DMS114 treated with DMSO at 0.1 percent for 48 hours (cell line): ENCODE results near the gene MIA2.
"Not testable (repeated sequence)": the region's sequence is repeated elsewhere in the genome, so short reads cannot be mapped to it uniquely, and the experiment has no call there.

Source experiments
- DNase-seq: peaks from one replicate; lab custom pipeline; 2025; ENCODE audit not compliant: unreplicated experiment; lab: John Stamatoyannopoulos, UW

Gene MIA2

DNA sequence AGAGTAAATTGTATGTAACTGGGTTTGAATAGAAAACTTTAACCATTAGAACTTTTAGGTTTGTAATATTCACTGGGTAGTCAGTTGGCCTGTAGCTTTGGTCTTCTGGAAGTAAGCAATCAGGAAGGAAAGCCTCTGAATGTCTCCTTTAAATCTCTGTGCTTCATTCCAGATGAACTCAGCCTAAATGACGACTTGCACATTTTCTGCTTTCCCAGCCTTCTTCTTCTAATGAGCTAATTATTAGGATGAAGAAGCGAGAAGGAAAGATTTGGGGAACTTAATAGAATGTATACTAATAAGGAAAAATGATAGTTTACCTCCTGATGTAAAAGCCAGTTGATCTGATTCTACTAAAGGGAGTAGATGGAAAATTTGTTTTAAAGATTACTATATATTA, 90.4 kb downstream of the MIA2 start:
- no peak for DNase-seq

DNA sequence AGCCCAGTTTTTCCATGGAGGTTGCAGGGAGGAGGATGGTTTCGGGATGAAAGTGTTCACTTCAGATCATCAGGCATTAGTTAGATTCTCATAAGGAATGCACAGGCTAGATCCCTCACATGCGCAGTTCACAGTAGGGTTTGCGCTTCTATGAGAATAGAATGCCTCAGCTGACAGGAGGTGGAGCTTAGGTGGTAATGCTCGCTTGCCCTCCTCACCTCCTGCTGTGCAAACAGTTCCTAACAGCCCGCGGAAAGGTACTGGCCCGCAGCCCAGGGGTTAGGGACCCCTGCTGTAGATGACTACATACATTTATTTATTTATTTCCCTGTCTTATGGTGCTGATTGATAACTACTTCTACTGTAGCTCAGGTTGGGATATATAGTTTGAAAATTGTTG, 105.3 kb downstream of the MIA2 start:
- no peak for DNase-seq

GRCh38 chr14:39341126-39341525, 107.4 kb downstream of the MIA2 start:
- DNase-seq: not testable (repeated sequence)

- no peak for DNase-seq
Measured at GRCh38 chr14:39342768-39343167, 109.1 kb downstream of the MIA2 start.

DNA sequence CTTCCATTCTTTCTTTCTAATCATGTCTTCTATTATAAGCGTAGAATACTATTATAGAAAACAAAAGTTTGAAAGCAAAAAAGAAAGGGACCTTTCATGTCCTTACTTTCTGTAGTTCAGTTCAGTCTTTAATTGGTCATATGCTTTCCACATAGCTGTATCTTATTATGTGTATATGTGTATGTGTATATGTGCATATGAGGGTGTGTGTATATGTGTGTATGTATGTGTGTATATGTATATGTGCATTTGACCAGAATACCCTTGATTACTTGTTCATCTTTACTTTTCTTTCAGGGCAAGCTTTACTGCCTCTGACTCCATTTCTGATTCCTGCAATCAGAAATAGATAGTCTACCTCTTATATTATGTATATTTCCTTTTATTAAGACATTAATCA, 109.9 kb downstream of the MIA2 start:
- no peak for DNase-seq

DNA sequence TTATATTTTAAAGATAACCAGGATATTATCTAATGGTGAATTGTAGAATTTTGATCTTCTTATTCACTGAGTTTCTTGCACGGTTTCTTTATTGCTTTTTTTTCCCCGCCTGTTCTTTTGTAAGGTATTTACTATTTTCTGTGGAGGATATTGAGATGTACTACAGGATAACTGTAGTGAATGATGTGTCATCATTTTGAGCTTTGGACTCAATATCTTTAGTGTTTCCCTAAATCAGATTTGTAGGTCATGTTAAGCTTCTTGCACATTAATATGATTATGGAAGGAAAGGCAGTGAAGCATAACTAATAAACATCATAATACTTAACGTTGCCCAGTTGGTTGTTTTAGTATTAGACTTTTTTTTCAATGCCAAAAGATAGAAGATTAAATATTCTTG, 117.2 kb downstream of the MIA2 start:
- DNase-seq: no peak

- no peak for DNase-seq
Measured at GRCh38 chr14:39351708-39352107, 118.0 kb downstream of the MIA2 start.

GRCh38 chr14:39359069-39359468, 125.4 kb downstream of the MIA2 start:
- not testable (repeated sequence) for DNase-seq

DNA sequence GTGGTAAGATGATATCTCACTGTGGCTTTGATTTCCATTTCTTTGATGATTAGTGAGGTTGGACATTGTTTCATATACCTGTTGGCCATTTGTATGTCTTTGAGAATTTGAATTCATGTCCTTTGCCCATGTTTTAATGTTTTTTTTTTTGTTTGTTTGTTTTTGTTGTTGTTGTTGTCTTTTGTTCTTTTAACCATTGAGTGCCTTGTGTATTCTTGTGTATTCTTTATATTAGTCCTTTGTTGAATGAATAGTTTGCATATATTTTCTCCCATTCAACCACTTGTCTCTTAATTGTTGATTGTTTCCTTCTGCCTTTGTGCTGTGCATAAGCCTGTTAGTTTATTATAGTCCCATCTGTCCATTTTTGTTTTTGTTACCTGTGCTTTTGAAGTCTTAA, 126.6 kb downstream of the MIA2 start:
- no peak for DNase-seq

GRCh38 chr14:39361556-39361955, 127.8 kb downstream of the MIA2 start:
- not testable (repeated sequence) for DNase-seq

GRCh38 chr14:39364509-39364908, 130.8 kb downstream of the MIA2 start:
- DNase-seq: no peak

DNA sequence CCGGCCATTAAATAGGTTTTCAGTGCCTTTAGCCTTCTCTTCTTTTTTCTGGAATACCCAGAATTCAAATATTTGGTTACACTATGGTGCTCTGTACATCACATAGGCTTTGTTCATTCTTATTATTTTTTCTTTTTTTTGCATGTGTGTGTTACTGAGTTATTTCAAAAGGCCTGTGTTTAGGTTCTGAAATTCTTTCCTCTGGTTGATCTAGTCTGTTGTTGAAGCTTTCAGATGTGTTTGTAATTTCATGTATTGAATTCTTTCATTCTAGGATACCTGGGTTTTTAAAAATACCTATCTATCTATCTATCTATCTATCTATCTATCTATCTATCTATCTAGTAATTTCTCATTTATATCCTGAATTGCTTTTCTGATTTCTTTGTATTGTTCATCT, 131.6 kb downstream of the MIA2 start:
- no peak for DNase-seq

- DNase-seq: no peak
Measured at GRCh38 chr14:39366460-39367386, 133.0 kb downstream of the MIA2 start.

DNA sequence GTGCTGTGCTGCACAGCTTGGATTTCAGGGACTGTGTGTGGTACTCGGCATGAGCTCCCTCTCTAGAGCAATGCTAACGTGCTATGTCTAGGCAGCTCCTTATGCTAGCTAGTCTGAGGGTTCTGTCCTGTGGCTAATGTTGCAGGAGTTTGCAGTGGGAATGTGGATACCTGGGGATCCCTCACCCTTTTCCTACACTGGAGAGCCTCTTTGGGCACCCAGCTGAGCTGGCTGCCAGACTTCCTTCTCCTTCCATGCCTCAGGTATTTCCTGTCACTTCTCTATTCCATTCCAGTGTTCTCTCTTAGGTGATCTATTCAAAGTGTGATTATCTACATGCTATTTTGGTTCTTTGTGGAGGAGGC, 133.7 kb downstream of the MIA2 start:
- no peak for DNase-seq

DNA sequence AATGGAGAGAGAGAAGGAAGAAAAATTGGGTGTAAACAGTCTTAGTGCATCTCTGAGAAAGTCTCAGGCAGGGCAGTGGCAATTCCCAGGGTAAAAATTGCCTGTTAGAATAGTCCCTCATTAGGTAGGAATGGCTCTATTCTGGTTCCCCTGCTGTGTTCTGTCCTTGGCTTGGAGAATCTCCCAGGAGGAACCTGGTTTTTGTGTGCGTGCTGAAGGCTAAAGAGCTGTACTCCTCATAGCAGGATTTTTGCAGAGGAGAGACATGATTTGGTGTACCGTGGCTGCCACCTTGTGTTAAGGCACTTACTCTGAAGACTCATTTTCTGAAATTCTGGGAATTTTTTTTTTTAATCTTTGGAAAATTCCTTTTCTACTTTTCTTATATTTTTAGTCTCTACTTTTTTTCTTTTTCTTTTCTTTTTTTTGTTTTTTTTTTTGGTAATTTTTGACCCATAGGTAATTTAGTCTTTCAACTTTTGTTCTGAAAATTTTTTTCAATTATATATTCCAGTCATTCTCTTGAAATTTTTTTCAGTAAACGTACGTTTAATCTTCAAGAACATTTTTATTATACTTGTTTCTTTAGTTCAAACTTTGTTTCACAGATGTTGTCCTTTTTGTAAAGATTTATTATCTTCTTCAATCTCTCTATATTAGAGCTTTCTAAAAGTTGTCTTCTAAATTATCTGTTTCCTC, 134.7 kb downstream of the MIA2 start:
- DNase-seq: peak; percentile 55

DNA sequence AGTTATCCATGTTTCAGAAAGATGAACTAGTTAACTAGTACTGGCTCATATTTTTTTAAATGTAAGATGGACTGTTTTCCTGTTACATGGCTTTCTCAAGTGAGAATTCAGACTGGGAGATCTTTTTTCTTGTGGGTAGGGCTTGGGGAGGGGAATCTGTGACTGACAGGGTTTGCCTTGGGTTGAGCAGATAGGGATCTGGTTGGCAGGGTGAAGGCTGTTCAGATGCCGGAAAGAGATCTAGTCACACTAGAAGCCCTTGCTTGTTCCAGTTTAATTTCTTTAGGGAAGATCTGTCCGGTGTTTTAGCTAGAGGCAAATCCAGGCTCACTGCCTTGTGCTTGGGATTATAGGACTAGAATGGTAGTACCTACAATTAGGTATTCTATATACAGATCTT, 135.3 kb downstream of the MIA2 start:
- DNase-seq: no peak

- no peak for DNase-seq
Measured at GRCh38 chr14:39370415-39370814, 136.7 kb downstream of the MIA2 start.

- DNase-seq: no peak
Measured at GRCh38 chr14:39372656-39373055, 138.9 kb downstream of the MIA2 start.

- DNase-seq: no peak
Measured at GRCh38 chr14:39374851-39375250, 141.1 kb downstream of the MIA2 start.

- no peak for DNase-seq
Measured at GRCh38 chr14:39376667-39377403, 143.1 kb downstream of the MIA2 start.

GRCh38 chr14:39381366-39381765, 147.7 kb downstream of the MIA2 start:
- DNase-seq: no peak

DNA sequence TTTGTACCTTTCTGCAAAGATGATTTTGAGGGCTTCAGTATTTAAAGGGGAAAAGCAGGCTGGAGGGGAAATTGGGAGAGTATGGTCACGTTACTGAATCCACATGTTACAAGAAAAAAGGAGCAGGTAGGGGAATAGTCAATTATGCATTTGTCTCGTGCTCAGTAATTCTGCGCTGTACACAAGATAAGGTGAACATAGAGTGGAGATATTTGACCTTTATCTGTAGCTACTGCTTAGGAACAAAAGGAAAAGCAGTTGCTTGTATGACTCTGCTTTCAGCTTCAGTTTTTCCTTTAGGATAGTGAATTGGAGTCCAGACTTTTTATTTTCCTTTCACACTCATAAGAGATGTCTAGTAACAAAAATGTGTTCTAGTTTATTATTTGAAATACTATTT, 148.7 kb downstream of the MIA2 start:
- no peak for DNase-seq
